Neural progenitor cell (in vitro differentiated cells): ENCODE measurements around the gene FBN2.

ENCODE experiments used
- EZH2 ChIP-seq: fragments of 200-600 bp; sonication (generic); IDR thresholded peaks from 2 replicates; pipeline ENCODE4 v1.6.1; 2017; ENCODE audit warnings: antibody characterized with exemption, mild to moderate bottlenecking, moderate library complexity
- EZH2phosphoT487 ChIP-seq: fragments of 200-600 bp; sonication (generic); IDR thresholded peaks from 2 replicates; pipeline ENCODE4 v1.6.1; 2017; ENCODE audit warnings: antibody characterized with exemption
- TF ChIP-seq, protein P1 (sequence below): fragments of 200-600 bp; sonication (generic); IDR thresholded peaks from 2 replicates; pipeline ENCODE4 v1.5.1; 2017; ENCODE audit warnings: antibody characterized with exemption, mild to moderate bottlenecking

DNA sequence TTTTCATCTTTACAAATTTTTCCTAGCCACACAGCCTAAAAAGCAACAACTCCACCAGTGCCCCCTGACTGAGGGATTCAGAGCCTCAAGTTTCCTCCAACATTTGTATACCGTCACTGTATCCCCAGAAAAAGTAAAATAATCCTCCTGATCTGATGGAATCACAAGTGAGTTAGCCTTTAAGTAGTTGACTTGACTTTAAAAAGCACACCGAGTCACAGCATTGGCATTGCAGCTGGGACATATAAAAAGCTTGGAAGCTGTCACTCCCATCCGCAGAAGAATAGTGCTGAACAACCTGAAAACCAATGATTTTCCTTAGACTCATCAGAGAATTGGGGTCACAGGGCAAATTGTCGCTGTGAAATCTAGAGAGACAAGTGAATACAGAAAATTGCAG is 41.6 kb upstream of the FBN2 start:
- TF ChIP-seq, protein P1, sequence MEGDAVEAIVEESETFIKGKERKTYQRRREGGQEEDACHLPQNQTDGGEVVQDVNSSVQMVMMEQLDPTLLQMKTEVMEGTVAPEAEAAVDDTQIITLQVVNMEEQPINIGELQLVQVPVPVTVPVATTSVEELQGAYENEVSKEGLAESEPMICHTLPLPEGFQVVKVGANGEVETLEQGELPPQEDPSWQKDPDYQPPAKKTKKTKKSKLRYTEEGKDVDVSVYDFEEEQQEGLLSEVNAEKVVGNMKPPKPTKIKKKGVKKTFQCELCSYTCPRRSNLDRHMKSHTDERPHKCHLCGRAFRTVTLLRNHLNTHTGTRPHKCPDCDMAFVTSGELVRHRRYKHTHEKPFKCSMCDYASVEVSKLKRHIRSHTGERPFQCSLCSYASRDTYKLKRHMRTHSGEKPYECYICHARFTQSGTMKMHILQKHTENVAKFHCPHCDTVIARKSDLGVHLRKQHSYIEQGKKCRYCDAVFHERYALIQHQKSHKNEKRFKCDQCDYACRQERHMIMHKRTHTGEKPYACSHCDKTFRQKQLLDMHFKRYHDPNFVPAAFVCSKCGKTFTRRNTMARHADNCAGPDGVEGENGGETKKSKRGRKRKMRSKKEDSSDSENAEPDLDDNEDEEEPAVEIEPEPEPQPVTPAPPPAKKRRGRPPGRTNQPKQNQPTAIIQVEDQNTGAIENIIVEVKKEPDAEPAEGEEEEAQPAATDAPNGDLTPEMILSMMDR, result no peak
- TF ChIP-seq EZH2, result no peak
- no peak for TF ChIP-seq EZH2phosphoT487
